HepG2 (cell line): ENCODE results near the gene SEC14L2. TPM values are rescaled to one million over a fixed set of nuclear protein-coding genes. Genes with fewer than 3 reads are reported as not detected.

Source experiments
- ATAC-seq: fragments of 200-7000 bp; cut with Tn5 transposase; 3 replicates; pipeline ENCODE4 v1.9.1; 2020; ENCODE audit warnings: mild to moderate bottlenecking, moderate library complexity
- BruUV-seq: library from RNA; stranded (reverse); fragments of 400-500 nt; replicated peaks from 2 replicates; lab custom pipeline; 2021; lab: Mats Ljungman, UMichigan
- CTCF ChIA-PET: fragments of 300-600 bp; formaldehyde crosslinking; extraction: SDS; loops from one replicate; lab custom pipeline; 2021; ENCODE audit warnings: low total read pairs, inconsistent platforms, low intra/inter-chr PET ratio; lab: Yijun Ruan, JAX
- POLR2A ChIA-PET: fragments of 350-600 bp; sonication (Branson Sonifier 250); formaldehyde crosslinking; loops from one replicate; lab custom pipeline; 2020; ENCODE audit warnings: antibody characterized with exemption, inconsistent platforms; lab: Yijun Ruan, JAX
- DNase-seq: peaks from one replicate; pipeline ENCODE4 v3.0.0-alpha.2; 2015; ENCODE audit warnings: low spot score
- FAIRE-seq: peaks from 3 replicates; lab custom pipeline; 2011; peaks lifted over from hg19 to GRCh38; lab: Jason Lieb, UNC
- H2AFZ ChIP-seq: one replicate; pipeline ENCODE4 v1.6.1; 2011; ENCODE audit warnings: low read length, inconsistent platforms
- H3K27ac ChIP-seq: fragments of 300-600 bp; 3 replicates; pipeline ENCODE4 v1.8.0; 2011; ENCODE audit warnings: mixed run types, mild to moderate bottlenecking, mixed read lengths, low read length, inconsistent platforms; ENCODE audit not compliant: insufficient read depth; ENCODE audit errors: extremely low read length
- H3K27me3 ChIP-seq, 2 experiments: fragments of 200-600 bp in 1 of 2; 2 replicates in 1 of 2; 3 replicates in 1 of 2; pipeline versions ENCODE4 v1.6.0 to v1.8.0; 2011; ENCODE audit warnings: low read length in 2 of 2, mild to moderate bottlenecking in 2 of 2, moderate library complexity in 2 of 2, inconsistent platforms in 1 of 2; ENCODE audit not compliant: insufficient read depth in 2 of 2, control insufficient read depth in 1 of 2
- H3K36me3 ChIP-seq, 2 experiments: fragments of 200-600 bp in 1 of 2; replicated peaks in 1 of 2; 2 replicates in 1 of 2; 3 replicates in 1 of 2; pipeline versions ENCODE4 v1.5.1 to v1.8.0; 2011; ENCODE audit warnings: low read length in 2 of 2, inconsistent platforms in 1 of 2; ENCODE audit not compliant: insufficient read depth in 2 of 2, control insufficient read depth in 1 of 2
- H3K4me1 ChIP-seq: 2 replicates; pipeline ENCODE4 v1.5.1; 2012; ENCODE audit warnings: low read length, inconsistent platforms; ENCODE audit not compliant: insufficient read depth
- H3K4me2 ChIP-seq: 2 replicates; pipeline ENCODE4 v1.6.0; 2011; ENCODE audit warnings: low read depth, low read length, inconsistent platforms
- H3K4me3 ChIP-seq, 3 experiments: fragments of 200-600 bp in 1 of 3; sonication (generic), shearing (Covaris generic) in 1 of 3; replicated peaks in 1 of 3; 2 replicates each; pipeline ENCODE4 v1.5.1; 2011 to 2016; ENCODE audit warnings: low read length in 3 of 3, inconsistent platforms in 2 of 3, low read depth in 2 of 3, mild to moderate bottlenecking in 2 of 3, control low read depth in 1 of 3, mixed read lengths in 1 of 3; ENCODE audit not compliant: insufficient read depth in 1 of 3
- H3K79me2 ChIP-seq: one replicate; pipeline ENCODE4 v1.6.1; 2011; ENCODE audit warnings: low read length, inconsistent platforms; ENCODE audit not compliant: insufficient read depth
- H3K9ac ChIP-seq: 2 replicates; pipeline ENCODE4 v1.6.0; 2011; ENCODE audit warnings: mild to moderate bottlenecking, low read depth, low read length, inconsistent platforms; ENCODE audit not compliant: insufficient read depth
- H3K9me3 ChIP-seq: 2 replicates; pipeline ENCODE4 v1.5.1; 2012; ENCODE audit warnings: mild to moderate bottlenecking, low read length
- H4K20me1 ChIP-seq: 2 replicates; pipeline ENCODE4 v1.6.0; 2011; ENCODE audit warnings: inconsistent platforms, mild to moderate bottlenecking, low read length, moderate library complexity; ENCODE audit not compliant: insufficient read depth
- ARID4A ChIP-seq: sonication (generic); formaldehyde crosslinking; IDR thresholded peaks from 2 replicates; pipeline ENCODE4 v1.5.0; 2020; ENCODE audit warnings: mild to moderate bottlenecking, missing genetic modification reagents, borderline replicate concordance
- DZIP1 ChIP-seq: sonication (generic); formaldehyde crosslinking; IDR thresholded peaks from 2 replicates; pipeline ENCODE4 v1.5.0; 2020; ENCODE audit warnings: mild to moderate bottlenecking, missing genetic modification reagents
- HNF1B ChIP-seq: sonication (generic); formaldehyde crosslinking; IDR thresholded peaks from 2 replicates; pipeline ENCODE4 v1.5.1; 2020; ENCODE audit warnings: mild to moderate bottlenecking, moderate library complexity, missing genetic modification reagents
- KDM5A ChIP-seq: fragments of 200-600 bp; sonication (generic); IDR thresholded peaks from 2 replicates; pipeline ENCODE4 v1.7.0; 2018; ENCODE audit warnings: antibody characterized with exemption, mild to moderate bottlenecking, low read length, borderline replicate concordance
- ZNF142 ChIP-seq: sonication (generic); formaldehyde crosslinking; IDR thresholded peaks from 2 replicates; pipeline ENCODE4 v1.4.0; 2020; ENCODE audit warnings: missing genetic modification reagents
- ZNF724P ChIP-seq: sonication (generic); formaldehyde crosslinking; IDR thresholded peaks from 2 replicates; pipeline ENCODE4 v1.8.0; 2022; ENCODE audit warnings: missing genetic modification reagents, borderline replicate concordance
- WGBS: methylation state at CpG from one replicate; pipeline ENCODE4 v1.1.6; 2017; ENCODE audit warnings: low lambda C conversion rate; 5-methylcytosine and 5-hydroxymethylcytosine counted together
- in situ Hi-C: cut with HindIII; loops from 2 replicates; pipeline ENCODE4 v1.10.0; 2017; ENCODE audit warnings: low pct_unique_long_range_greater_than_20kb; ENCODE audit not compliant: extremely low pct_ligation_motif_present
- intact Hi-C: fragments of 100-400 bp; cut with micrococcal nuclease; formaldehyde crosslinking; loops from one replicate; pipeline ENCODE4 v1.10.0; 2022; ENCODE audit not compliant: unreplicated experiment
- polyA plus RNA-seq, 8 experiments: library from polyadenylated mRNA; depleted of rRNA in 3 of 8; stranded (reverse) in 7 of 8; unstranded in 1 of 8; fragments of >200 nt; fragmentation: Illumina TruSeq in 4 of 8; extraction: Trizol in 4 of 8; gene quantifications; 2 replicates each; pipeline versions ENCODE4 v1.2.1 to v1.2.3, GENCODE V29; 2011 to 2016; ENCODE audit warnings: low read depth in 4 of 8, missing spikeins in 1 of 8, mixed read lengths in 1 of 8; ENCODE audit not compliant: insufficient read depth in 1 of 8
- total RNA-seq, 5 experiments: library from RNA; depleted of rRNA; stranded (reverse); fragments of >200 nt; fragmentation: Illumina TruSeq; extraction: Trizol; gene quantifications; 2 replicates each; pipeline ENCODE4 v1.2.3, GENCODE V29; 2016; ENCODE audit warnings: low read depth in 1 of 5

The SEC14L2 gene
- total and polyA plus RNA-seq, 2 of the 13 experiments (the other 11 are each of a cell fraction or from before 2014, with no cell fraction given) = 4.1 to 5.1 TPM

- Histone ChIP-seq H3K4me3 (peak overlapping the region; percentile 67 to 89 (median 72)), H3K9ac (peak overlapping the region; percentile 89), H3K27ac (peak overlapping the region; percentile 96), H3K27me3 (no peaks in the 10 kb centered on the region), H3K4me1 (peaks cover 70% of the 10 kb centered on the region), H2AFZ (no peak overlapping the region), H3K9me3 (no peaks in the 10 kb centered on the region), H3K79me2 (peaks cover 19% of the 10 kb centered on the region), H3K36me3 (peaks cover 0 to 7% of the 10 kb centered on the region in 2 experiments; a peak in 2 of 5 replicates), H4K20me1 (no peaks in the 10 kb centered on the region), H3K4me2 (peak overlapping the region; percentile 99)
- in situ Hi-C loops = no loop called here
- DNase-seq = peak; percentile 81
- intact Hi-C loops = no loop called here
- peak; percentile 18 for ATAC-seq
- 17% methylated on average over 16 of the region's 18 CpGs for WGBS
- CTCF ChIA-PET = no interaction called here
- POLR2A ChIA-PET = interaction anchor here (1.1 to 7.2 kb wide), 14 partner anchors 10 to 656 kb away, joined by 3 to 164 read pairs (median 10); partner anchors contain the start of genes CCDC157, PES1, RNF215 and SEC14L2
- no TSS peak for BruUV-seq
- FAIRE-seq = no peak
- no peak for TF ChIP-seq ZNF142 (CRISPR knock-in tag)
- 0 out of 2 replicates have a peak, but pooled peaks have one; percentile 75 for TF ChIP-seq HNF1B (CRISPR knock-in tag)
- no peak for TF ChIP-seq KDM5A
- no peak for TF ChIP-seq ARID4A
- TF ChIP-seq ZNF724P = no peak
- no peak for TF ChIP-seq DZIP1
These were observed 25.9 kb downstream of the SEC14L2 start for GRCh38 chr22:30422481-30423300.
